ENCODE results near the gene NXT2.
"Not testable (repeated sequence)": the region's sequence is repeated elsewhere in the genome, so short reads cannot be mapped to it uniquely, and the experiment has no call there.

The NXT2 gene

DNA sequence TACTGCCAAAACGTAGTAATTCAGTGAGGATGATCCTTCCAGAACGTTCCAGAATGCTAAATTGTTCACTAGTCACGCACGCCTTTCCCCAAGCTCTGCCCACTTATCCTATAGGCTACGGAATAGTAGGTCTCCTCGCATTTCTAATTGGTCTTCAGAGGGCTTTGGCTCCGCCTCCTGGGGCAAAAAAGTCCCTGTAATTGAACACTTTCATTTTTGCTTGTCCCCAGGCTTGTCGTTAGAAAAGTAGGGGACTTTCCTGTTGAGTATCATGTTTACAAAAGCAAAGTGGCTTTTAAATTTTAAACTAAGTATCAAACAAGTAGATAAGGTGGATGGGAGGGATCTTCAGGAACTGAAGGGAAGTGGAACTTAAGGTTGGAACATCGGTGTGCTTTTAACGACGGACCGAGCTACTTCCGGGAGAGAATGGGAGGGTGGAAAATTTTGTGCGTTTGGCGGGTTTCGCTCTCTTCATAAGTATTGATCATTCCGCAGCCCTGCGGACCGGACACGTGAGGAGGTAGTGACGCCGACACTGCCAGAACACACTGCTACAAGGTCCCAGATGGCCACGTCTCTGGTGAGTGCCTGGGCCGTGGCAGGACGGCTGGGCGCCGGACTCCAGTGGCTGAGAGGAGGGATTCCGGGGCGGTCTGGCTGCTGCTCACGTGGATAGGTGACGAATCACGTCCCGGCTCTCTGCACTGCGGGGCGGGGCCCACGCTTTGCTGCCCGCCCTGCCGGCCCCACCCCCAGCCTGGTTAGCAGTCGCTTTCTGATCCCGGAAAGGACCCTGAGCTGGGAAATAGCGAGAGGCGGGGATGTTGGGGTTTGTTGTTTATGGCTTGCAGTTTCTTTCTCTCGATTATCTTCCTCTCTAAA lies at the start of gene NXT2:
Gene NXT2 (plus strand): TSS at position 406 of the 885 bp plus-strand sequence. CDS start 163 bp downstream, at position 569.
- DNase-seq: peak; percentile 90

DNA sequence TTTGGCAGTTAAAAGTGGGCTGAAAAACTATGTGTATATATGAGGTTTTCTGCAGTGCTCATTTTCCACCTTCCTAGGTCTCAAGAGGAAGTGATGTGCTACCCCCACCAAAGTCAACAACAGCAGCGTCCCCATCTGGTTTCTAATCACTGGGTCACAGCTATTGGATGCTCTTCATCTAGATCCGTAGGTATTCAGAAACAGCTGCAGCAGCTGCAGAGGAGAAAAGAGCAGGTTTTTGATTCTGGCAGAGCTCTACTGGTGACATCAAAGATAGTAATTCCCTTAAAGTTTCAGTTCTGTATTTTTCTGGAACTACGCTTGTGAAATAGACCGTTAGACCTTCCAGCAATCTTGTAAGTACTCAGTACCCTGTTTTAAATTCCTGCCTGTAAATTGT lies 49.0 kb upstream of the NXT2 start:
- DNase-seq: no peak

DNA sequence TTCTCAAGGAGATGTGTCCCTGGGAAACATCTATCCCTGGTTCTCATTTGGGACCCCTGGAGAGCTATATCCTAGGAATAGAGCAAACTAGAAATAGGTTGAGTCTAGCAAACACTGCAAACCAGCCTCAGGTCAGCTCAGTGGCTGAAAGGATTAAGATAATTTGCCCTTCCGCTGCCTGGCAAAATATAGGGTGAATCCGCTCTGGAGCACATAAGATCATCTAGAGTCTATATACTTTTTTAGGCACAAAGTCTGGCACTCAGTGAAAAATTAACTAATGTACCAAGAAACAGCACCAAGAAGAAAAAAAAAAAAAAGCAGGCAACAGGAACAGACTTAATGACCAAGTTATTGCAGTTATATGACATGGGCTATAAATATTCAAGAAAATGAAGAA lies 47.5 kb upstream of the NXT2 start:
- DNase-seq: no peak

DNA sequence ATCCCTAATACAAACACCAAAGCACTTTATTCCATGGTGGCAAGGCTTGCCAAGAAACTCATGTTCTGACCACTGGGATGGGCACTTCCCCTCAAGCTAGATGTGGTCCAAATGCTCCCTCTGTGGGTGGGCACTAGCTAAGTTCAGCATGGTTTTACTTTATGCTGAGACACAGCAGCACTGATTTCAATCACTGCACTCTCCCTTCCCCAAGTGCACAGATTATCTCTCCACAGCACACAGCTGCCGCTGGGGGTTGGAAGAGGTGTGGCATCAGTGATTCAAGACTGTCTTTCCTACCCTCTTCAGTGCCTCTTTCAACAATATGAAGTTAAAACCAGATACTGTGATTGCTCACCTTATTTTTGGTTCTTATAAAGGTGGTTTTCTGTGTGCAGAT lies 38.2 kb upstream of the NXT2 start:
- no peak for DNase-seq

DNA sequence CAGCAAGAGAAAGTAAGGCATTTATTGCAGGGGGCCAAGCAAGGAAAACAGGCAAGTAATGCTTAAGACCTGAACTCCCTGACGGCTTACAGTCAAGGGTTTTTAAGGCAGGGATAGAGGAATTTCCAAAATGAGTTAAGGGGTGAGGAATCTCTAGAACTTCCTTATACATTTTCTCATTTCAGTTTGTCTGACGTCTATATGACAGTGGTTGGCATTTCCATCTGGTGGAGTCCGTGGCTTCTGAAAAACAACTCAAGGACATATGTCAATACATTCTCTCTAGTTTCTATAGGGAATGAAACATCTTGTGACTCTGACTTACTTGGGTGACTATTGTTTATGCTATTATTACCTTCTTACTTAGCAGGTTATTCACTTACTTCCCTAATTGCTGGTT lies 35.5 kb upstream of the NXT2 start:
- DNase-seq: no peak

DNA sequence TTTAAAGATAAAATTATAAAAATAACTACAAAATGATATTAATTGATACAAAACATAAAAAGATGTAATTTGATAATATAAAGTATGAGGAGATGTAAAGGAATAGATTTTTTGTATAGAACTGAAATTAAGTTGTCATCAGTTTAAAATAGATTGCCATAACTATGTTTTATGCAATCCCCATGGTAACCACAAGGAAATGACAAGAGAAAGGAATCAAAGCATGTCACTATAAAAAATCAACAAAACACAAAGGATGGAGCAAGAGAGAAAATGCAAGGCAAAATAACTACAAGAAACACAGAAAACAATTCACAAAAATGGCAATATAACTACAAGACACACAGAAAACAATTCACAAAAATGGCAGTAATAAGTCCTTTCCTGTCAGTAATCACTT lies 27.7 kb upstream of the NXT2 start:
- DNase-seq: no peak

DNA sequence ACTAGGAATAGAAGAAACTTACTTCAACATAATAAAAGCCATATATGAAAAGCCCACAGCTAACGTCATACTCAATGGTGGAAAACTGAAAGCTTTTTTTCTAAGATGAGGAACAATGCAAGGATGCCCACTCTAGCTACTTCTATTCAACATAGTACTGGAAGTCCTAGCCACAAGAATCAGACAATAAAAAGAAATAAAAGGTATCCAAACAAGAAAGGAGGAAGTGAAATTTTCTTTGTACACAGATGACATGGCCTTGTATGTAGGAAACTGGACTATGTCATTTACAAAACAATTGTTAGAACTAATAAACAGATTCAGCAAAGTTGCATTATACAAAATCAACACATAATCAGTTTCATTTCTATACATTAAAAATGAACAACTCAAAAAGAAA lies 25.5 kb upstream of the NXT2 start:
- no peak for DNase-seq

DNA sequence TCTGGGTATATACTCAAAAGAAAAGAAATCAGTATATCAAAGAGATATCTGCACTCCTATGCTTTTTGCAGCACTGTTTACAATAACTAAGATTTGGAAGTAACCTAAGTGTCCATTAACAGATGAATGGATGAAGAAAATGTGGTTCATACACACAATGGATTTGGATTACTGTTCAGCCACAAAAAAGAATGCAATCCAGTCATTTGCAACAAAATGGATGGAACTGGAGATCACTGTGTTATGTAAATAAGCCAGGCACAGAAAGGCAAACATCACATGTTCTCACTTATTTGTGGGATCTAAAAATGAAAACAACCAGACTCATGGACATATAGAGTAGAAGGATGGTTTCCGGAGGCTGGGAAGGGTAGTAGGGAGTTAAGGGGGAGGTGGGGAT lies 17.6 kb upstream of the NXT2 start:
- no peak for DNase-seq

DNA sequence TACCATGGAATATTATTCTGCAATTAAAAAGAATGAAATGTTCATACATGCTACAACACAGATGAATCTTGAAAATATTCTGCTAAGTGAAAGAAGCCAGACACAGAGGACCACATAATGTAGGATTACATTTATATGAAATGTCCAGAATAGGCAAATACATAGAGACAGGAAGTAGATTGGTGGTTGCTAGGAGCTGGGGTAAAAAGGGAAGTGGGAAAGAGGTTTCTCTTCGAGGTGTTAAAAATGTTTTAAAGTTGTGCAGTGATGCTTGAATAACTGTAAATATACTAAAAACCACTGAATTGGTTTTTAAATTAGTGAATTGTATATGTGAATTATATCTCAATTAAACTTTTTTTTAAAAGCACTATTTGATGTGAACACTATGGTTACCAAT lies 3.6 kb upstream of the NXT2 start:
- DNase-seq: no peak

DNA sequence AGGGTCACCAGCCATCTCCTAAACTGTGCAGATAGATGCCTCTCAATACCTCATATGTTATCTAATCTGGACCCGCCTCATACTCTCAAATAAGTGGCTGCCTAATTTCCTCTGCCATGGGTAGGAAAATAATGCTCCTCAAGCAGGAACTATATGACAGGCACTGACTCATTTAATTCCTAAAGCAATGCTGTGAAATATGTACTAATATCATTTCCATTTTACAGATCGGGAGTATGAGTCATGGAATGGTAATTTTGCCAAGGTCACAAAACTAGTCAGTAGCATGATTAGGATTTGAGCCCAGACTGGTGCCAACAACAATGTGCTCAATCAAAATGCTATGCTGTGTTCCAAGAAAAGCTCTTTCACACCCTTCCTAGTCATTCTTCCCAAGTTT lies 3.0 kb upstream of the NXT2 start:
- no peak for DNase-seq

DNA sequence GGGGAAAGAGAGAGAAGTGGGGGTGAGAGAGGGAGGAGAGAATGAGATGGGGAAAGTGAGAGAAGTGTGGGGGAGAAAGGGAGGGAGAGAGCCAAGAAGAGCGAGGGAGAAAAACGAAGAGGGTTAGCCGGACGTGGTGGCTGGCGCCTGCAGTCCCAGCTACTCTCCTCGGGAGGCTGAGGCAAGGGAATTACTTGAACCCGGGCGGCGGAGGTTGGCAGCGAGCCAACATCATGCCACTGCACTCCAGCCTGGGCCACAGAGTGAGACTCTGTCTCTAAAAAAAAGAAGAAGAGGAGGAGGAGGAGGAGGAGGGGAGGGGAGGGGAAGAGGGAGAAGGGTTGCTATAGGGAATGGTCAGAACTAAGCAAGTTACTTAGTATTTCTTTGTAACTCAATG lies 1.7 kb upstream of the NXT2 start:
- no peak for DNase-seq

DNA sequence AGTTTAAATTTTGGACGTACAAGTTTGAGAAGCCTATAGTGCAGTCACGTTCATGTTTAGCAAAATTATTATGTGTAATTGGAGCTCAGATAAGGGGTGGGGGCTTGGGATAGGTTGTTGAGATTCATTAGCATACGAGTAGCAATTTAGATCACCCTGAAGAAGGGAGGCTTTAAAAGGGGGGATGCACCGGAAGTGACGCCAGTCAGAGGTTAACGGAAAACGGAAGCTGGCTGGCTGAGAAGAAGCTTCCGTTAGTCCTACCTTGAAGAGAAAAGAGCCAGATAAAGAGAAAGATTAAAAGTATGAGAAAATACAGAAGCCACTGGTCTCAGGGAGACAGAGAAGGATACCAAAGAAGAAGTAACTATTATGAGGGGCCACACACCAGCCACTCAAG lies 1.1 kb upstream of the NXT2 start:
- no peak for DNase-seq

DNA sequence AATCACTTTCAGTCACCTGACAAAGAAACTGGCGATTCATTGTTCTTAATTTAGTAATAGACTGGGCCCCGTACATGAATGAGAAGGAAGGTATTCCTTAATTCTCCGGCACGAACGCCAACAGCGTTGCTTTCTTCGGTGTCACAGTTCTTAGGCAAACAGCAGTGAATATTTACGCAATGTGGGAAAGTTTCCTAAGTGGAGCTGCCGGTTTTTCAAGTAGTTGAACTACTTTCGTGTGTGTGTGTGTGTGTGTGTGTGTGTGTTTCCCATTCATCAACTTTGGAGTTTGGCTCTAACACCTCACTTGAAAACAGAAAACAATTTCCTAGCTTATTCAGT lies 651 bp downstream of the NXT2 start:
- no peak for DNase-seq

DNA sequence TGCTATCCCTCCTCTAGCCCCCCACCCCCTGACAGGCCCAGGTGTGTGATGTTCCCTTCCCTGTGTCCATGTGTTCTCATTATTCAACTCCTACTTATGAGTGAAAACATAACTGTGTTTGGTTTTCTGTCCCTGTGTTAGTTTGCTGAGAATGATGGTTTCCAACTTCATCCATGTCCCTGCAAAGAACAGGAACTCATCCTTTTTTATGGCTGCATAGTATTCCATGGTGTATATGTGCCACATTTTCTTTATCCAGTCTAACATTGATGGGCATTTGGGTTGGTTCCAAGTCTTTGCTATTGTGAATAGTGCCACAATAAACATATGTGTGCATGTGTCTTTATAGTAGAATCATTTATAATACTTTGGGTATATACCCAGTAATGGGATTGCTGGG lies 2.4 kb downstream of the NXT2 start:
- not testable (repeated sequence) for DNase-seq

DNA sequence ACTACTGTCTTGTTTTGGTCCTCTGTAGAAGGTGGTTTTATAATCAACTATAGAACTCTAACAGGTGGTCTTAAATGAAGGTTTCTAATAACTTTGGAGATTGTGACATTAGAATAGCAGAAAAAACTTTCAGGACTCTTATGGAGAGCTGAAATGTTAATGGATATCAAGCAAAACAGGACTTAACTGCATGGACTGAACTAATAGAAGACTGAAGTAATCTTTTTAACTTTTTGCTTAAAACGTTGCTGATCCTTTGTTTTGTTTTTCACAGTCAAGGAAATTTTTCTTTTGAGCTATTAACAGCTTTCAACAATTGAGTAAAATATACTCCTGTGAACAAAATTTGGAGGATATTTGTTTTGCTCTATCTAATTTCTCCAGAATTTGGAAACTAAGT lies 17.2 kb downstream of the NXT2 start:
- DNase-seq: no peak

DNA sequence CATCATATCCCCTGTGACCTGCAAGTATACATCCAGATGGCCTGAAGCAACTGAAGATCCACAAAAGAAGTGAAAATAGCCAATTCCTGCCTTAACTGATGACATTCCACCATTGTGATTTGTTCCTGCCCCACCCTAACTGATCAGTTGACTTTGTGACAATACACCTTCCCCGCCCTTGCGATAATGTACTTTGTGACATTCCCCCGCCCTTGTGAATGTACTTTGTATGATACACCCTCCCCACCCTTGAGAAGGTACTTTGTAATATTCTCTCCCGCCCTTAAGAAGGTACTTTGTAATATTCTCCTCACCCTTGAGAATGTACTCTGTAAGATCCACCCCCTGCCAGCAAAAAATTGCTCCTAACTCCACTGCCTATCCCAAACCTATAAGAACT lies 39.4 kb downstream of the NXT2 start:
- DNase-seq: not testable (repeated sequence)

DNA sequence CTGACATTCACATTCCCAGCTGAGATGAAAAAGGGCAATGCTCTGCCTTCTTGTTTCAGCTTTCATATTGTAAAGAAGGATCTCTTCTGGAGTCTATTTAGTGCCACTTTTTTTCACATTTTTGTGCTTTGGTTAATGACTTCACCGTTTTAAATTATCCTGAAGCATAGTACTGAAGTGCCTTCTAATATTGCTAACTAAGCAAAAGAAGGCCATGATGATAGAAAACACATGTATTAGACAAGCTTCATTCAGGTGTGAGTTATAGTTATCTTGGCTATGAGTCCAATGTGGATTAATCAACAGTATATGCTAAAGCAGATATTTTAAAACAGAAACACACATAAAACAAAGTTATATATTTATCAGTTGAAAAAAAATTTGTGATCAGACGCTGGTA lies 40.4 kb downstream of the NXT2 start:
- DNase-seq: no peak

DNA sequence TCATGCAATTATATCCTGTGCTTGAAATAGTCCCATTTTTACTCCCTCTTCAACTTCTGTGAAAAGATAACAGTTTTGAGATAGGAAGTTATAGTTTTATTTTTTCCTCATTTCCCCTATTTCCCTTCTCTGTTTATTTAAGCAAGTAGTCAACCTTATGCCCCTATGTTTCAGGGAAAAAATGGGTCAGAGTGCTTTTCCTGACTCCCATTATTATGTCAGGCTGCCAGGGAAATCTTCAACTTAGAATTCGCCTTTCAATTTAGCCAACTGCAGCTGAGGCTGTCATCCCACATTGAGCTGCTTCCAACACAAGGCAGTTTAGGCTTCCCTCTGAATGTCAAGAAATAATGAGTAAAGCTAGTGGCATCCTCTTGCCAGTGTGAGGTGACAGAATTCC lies 42.3 kb downstream of the NXT2 start:
- DNase-seq: no peak

DNA sequence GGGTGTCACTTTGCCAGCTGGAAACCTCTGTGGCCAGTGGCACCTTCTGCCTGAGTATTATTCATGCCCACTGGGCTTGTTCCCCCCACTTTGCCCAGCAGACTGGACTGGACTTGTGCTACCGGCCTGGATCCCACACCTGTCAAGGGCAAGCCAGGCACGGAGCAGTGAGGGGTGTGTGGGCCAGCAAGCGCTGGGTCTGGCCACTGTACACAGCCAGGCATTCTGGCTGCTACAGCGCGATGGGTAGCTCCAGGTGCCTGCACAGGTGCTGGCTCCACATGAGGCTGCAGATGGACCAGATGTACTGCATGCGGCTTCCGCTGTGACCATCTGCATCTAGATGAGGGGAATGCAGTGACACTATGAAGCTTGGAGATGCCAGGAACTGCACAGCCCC lies 48.8 kb downstream of the NXT2 start:
- no peak for DNase-seq

DNA sequence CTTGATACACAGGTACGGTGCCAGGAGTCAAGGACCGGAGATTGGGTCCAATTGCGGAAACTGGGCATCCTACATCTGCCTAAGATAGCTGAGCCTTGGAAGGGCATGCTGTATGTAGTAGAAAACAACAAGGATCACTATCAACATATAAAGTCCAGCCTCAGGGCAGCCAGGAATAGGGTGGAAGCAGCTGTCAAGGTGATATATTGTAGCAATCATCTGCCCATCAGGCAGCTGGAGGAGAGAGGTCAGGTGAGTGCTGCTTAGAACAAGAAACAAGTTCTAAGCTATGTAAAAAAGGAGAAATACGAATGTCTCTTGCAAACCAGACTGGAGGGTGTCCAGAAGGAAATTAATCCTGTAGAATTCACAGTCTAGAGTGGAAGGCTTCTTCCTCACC lies 53.5 kb downstream of the NXT2 start:
- no peak for DNase-seq
